Measurements from ENCODE around the gene SERPINA1. TPM values are rescaled to one million over a fixed set of nuclear protein-coding genes. Genes with fewer than 3 reads are reported as not detected.

Gene SERPINA1
- polyA plus RNA-seq, 2 of the 4 experiments (the other 2 are of a cell fraction), result 0.34 to 2.2 TPM

DNA sequence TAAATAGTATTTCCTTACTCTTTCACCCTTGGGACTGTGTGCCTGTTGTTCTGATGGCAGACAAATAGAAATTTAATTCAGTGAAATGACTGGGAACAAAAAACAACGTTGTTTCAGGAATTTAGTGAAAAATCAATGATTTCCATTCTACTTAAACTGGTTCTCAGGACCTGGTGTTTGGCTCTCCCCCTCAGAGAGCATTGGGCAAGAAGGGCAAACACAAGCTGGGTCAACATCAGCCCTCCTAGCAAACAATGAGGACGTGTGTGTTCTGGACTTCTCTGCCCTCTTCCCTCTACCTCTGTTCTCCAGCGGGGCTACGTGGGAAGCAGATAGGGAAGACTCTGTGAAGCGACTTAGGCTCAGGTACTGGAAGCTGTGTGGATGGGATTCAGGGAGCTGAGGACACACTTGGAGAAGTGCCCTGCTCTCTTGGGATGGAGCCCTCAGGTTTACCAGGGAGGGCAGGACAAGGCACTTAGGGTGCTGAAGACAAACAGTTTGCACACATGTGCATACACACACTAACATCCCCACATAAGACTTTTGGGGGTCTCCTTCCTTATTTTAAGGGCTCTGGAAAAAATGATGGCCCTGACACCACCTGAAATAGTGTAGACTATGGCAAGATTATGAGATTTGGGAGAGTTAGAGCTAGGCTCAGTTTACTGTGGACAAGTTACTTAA lies 7.6 kb upstream of the SERPINA1 start:
- CTCF ChIA-PET, result no interaction called here
- FAIRE-seq (no peak), ATAC-seq (peak in 1 of 2 experiments; percentile 42; a peak in 2 of 6 replicates), DNase-seq (ENCODE audit: low read depth in 1 of 2, low spot score in 1 of 2) (peak in 1 of 2 experiments; percentile 17)
- H3K4me1 ChIP-seq, result no peaks in the 10 kb centered on the region
- WGBS (ENCODE audit: missing lambda C conversion rate), result 5% methylated on average over 5 of the region's 5 CpGs
- no peak overlapping the region for H3K27ac ChIP-seq
- TF ChIP-seq EHF (CRISPR knock-in tag; IDR thresholded peaks at IDR 0.05) (no peak), HOXB13 (CRISPR knock-in tag; IDR thresholded peaks at IDR 0.05; ENCODE audit: low read depth) (no peak), POLR2A (IDR thresholded peaks at IDR 0.05; ENCODE audit: low read length) (no peak), EHMT2 (IDR thresholded peaks at IDR 0.05; ENCODE audit: low read depth) (no peak), ZC3H11A (IDR thresholded peaks at IDR 0.05) (no peak), ATOH8 (CRISPR knock-in tag; IDR thresholded peaks at IDR 0.05; ENCODE audit: low read depth) (no peak), MAZ (IDR thresholded peaks at IDR 0.05; ENCODE audit: borderline replicate concordance, low read depth, low read length) (no peak), CBX8 (IDR thresholded peaks at IDR 0.05) (no peak)
- TF ChIP-seq, protein P1, sequence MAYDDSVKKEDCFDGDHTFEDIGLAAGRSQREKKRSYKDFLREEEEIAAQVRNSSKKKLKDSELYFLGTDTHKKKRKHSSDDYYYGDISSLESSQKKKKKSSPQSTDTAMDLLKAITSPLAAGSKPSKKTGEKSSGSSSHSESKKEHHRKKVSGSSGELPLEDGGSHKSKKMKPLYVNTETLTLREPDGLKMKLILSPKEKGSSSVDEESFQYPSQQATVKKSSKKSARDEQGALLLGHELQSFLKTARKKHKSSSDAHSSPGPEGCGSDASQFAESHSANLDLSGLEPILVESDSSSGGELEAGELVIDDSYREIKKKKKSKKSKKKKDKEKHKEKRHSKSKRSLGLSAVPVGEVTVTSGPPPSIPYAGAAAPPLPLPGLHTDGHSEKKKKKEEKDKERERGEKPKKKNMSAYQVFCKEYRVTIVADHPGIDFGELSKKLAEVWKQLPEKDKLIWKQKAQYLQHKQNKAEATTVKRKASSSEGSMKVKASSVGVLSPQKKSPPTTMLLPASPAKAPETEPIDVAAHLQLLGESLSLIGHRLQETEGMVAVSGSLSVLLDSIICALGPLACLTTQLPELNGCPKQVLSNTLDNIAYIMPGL (CRISPR knock-in tag; IDR thresholded peaks at IDR 0.05; ENCODE audit: borderline replicate concordance), result no peak
- no peak overlapping the region for H3K4me3 ChIP-seq
- H3K9me3 ChIP-seq, result no peaks in the 10 kb centered on the region
- H3K4me2 ChIP-seq, result no peak overlapping the region
- POLR2A ChIA-PET, result no interaction called here

DNA sequence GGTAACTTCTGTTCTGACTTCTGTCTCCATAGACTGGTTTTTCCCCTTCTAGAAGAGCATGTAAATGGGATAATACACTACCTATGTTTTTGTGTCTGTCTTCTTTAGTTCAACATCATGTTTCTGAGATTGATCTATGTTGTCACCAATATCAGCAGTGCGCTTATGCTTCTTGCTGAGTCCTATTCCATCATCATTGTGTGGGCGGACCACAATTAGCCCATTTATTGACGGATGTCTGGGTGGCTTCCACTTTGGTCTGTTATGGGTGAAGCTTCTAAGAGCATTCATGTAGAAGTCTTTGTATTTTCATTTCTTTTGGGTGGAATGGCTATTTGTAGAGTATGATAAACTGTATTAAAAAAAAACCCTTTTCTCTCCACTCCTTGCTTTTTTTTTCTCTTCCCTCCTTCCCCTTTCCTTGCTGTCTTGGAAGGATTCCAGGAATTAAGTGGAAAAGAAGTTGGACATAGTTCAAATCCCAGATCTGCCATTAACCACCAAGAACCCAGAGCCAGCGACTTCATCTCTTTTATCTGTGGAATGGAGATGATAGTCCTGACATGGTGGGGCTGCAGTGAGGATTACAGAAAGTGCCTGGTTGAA lies 7.0 kb upstream of the SERPINA1 start:
- FAIRE-seq, result no peak
- POLR2A ChIA-PET, result no interaction called here

DNA sequence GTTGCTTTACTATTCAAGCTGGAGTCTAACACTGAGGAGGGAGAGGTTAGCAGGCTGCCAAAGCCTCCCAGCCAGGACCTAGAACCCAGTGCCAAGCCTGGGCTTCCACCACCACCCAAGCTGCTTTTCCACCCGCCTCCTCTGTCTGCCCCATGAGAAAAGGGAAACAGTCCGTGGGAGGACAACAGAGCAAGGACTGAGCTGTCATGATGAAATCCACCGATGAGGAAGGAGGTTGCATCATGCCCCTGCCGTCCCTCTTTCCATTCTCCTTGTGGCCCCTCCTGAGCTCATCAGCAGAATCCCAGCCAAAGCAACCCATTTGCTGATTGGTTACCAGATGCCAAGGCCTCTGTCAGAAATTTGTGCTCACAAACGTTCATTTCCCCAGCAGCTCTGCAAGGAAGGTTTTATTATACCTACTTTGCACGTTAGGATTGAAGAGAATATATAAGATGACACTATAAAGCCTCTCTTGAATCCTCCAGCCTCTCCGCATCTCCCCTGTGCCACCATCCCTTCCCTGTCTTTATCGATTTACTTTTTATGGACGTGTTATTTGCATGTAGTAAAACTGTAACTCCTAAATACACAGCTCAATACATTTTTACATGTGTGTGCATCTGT lies 6.3 kb upstream of the SERPINA1 start:
- WGBS (ENCODE audit: missing lambda C conversion rate), result 38% methylated on average over 9 of the region's 9 CpGs
- no peak for FAIRE-seq
- no peak for ATAC-seq
- no peak for DNase-seq (ENCODE audit: low read depth in 1 of 2, low spot score in 1 of 2)
- Histone ChIP-seq H3K9me3 (no peaks in the 10 kb centered on the region), H3K4me1 (0 out of 3 replicates have a peak, but pooled peaks cover 5% of the 10 kb centered on the region), H3K27ac (no peak overlapping the region), H3K4me3 (no peak overlapping the region), H3K4me2 (no peak overlapping the region)
- no peak for TF ChIP-seq NPAS2 (CRISPR knock-in tag; IDR thresholded peaks at IDR 0.05; ENCODE audit: borderline replicate concordance)
- no peak for TF ChIP-seq CBX8 (IDR thresholded peaks at IDR 0.05)
- TF ChIP-seq BCL3 (IDR thresholded peaks at IDR 0.05), result no peak
- no peak for TF ChIP-seq HDAC2 (IDR thresholded peaks at IDR 0.05)
- TF ChIP-seq MAZ (IDR thresholded peaks at IDR 0.05; ENCODE audit: borderline replicate concordance, low read depth, low read length), result no peak
- no peak for TF ChIP-seq HOXA7 (CRISPR knock-in tag; IDR thresholded peaks at IDR 0.05)
- no peak for TF ChIP-seq FOSB (CRISPR knock-in tag; IDR thresholded peaks at IDR 0.05)
- TF ChIP-seq, protein P2, sequence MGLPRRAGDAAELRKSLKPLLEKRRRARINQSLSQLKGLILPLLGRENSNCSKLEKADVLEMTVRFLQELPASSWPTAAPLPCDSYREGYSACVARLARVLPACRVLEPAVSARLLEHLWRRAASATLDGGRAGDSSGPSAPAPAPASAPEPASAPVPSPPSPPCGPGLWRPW (IDR thresholded peaks at IDR 0.05), result no peak
- CTCF ChIA-PET, result no interaction called here
- POLR2A ChIA-PET, result no interaction called here

More for the DNA sequence above, 7.0 kb upstream of the SERPINA1 start:
- H3K4me1 ChIP-seq, result 0 out of 3 replicates have a peak, but pooled peaks cover 2% of the 10 kb centered on the region
- H3K4me2 ChIP-seq, result no peak overlapping the region
- 65% methylated on average over 4 of the region's 4 CpGs for WGBS (ENCODE audit: missing lambda C conversion rate)
- H3K27ac ChIP-seq, result no peak overlapping the region
- ATAC-seq, result no peak
- no peak for TF ChIP-seq ZFP36 (IDR thresholded peaks at IDR 0.05; ENCODE audit: borderline replicate concordance, partially characterized antibody)
- no peak for TF ChIP-seq HDAC2 (IDR thresholded peaks at IDR 0.05)
- TF ChIP-seq CHD4 (IDR thresholded peaks at IDR 0.05; ENCODE audit: borderline replicate concordance), result no peak
- no peak for TF ChIP-seq HOXA7 (CRISPR knock-in tag; IDR thresholded peaks at IDR 0.05)
- TF ChIP-seq, protein P3, sequence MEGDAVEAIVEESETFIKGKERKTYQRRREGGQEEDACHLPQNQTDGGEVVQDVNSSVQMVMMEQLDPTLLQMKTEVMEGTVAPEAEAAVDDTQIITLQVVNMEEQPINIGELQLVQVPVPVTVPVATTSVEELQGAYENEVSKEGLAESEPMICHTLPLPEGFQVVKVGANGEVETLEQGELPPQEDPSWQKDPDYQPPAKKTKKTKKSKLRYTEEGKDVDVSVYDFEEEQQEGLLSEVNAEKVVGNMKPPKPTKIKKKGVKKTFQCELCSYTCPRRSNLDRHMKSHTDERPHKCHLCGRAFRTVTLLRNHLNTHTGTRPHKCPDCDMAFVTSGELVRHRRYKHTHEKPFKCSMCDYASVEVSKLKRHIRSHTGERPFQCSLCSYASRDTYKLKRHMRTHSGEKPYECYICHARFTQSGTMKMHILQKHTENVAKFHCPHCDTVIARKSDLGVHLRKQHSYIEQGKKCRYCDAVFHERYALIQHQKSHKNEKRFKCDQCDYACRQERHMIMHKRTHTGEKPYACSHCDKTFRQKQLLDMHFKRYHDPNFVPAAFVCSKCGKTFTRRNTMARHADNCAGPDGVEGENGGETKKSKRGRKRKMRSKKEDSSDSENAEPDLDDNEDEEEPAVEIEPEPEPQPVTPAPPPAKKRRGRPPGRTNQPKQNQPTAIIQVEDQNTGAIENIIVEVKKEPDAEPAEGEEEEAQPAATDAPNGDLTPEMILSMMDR (IDR thresholded peaks at IDR 0.05), result no peak
- no peak for TF ChIP-seq HOXB13 (CRISPR knock-in tag; IDR thresholded peaks at IDR 0.05; ENCODE audit: low read depth)
- no peaks in the 10 kb centered on the region for H3K9me3 ChIP-seq
- CTCF ChIA-PET, result no interaction called here
- no peak for DNase-seq (ENCODE audit: low read depth in 1 of 2, low spot score in 1 of 2)
- H3K4me3 ChIP-seq, result no peak overlapping the region

Measured in A549 (cell line).